PC-3 (cell line): ENCODE results near the gene ALDH16A1. TPM values are rescaled to one million over a fixed set of nuclear protein-coding genes. Genes with fewer than 3 reads are reported as not detected.

Experiments
- ATAC-seq: fragments of 200-7000 bp; cut with Tn5 transposase; 2 replicates; pipeline ENCODE4 v1.9.1; 2020; ENCODE audit warnings: mild to moderate bottlenecking, moderate library complexity
- Bru-seq: library from RNA; stranded (reverse); fragments of 400-500 nt; gene quantifications from one replicate; lab custom pipeline; 2021; lab: Mats Ljungman, UMichigan
- BruChase-seq, 2 experiments: library from RNA; stranded (reverse); fragments of 400-500 nt; gene quantifications; one replicate each; lab custom pipeline; 2021; lab: Mats Ljungman, UMichigan
- BruUV-seq: library from RNA; stranded (reverse); fragments of 400-500 nt; replicated peaks from 2 replicates; lab custom pipeline; 2021; lab: Mats Ljungman, UMichigan
- CTCF ChIA-PET: fragments of 300-600 bp; sonication (Branson Sonifier 250); formaldehyde crosslinking; loops from one replicate; lab custom pipeline; 2022; ENCODE audit warnings: antibody characterized with exemption; lab: Charles Lee
- POLR2A ChIA-PET: fragments of 300-600 bp; sonication (Branson Sonifier 250); formaldehyde crosslinking; loops from one replicate; lab custom pipeline; 2022; ENCODE audit warnings: antibody characterized with exemption; ENCODE audit not compliant: unreplicated experiment; lab: Charles Lee
- DNase-seq: peaks from one replicate; pipeline ENCODE4 v3.0.0-alpha.2; 2015
- H2AFZ ChIP-seq: fragments of 300-600 bp; sonication (generic); 2 replicates; pipeline ENCODE4 v1.6.0; 2016; ENCODE audit warnings: antibody characterized with exemption, low read length
- H3F3A ChIP-seq: fragments of 300-600 bp; sonication (generic); one replicate; pipeline ENCODE4 v1.6.0; 2017; ENCODE audit warnings: antibody characterized with exemption, low read length, control low read depth, mild to moderate bottlenecking; ENCODE audit not compliant: unreplicated experiment
- H3K27ac ChIP-seq: fragments of 300-600 bp; sonication (generic); 2 replicates; pipeline ENCODE4 v1.5.1; 2016; ENCODE audit warnings: mild to moderate bottlenecking, low read length
- H3K27me3 ChIP-seq: fragments of 300-600 bp; sonication (generic); 2 replicates; pipeline ENCODE4 v1.6.1; 2016; ENCODE audit warnings: low read length, mixed read lengths
- H3K36me3 ChIP-seq: fragments of 300-600 bp; sonication (generic); 2 replicates; pipeline ENCODE4 v1.6.1; 2016; ENCODE audit warnings: low read depth, mixed run types, low read length, mixed read lengths
- H3K4me1 ChIP-seq: fragments of 300-600 bp; sonication (generic); 2 replicates; pipeline ENCODE4 v1.5.1; 2016; ENCODE audit warnings: low read length; ENCODE audit not compliant: insufficient read depth
- H3K4me2 ChIP-seq: fragments of 300-600 bp; sonication (generic); 2 replicates; pipeline ENCODE4 v1.6.0; 2016; ENCODE audit warnings: low read length
- H3K4me3 ChIP-seq: fragments of 300-600 bp; sonication (generic); 2 replicates; pipeline ENCODE4 v1.5.1; 2016; ENCODE audit warnings: mild to moderate bottlenecking, low read length, mixed read lengths
- H3K79me2 ChIP-seq: fragments of 300-600 bp; sonication (generic); 2 replicates; pipeline ENCODE4 v1.6.1; 2017; ENCODE audit warnings: low read length, mixed read lengths
- H3K9ac ChIP-seq: fragments of 300-600 bp; sonication (generic); 2 replicates; pipeline ENCODE4 v1.6.0; 2016; ENCODE audit warnings: mild to moderate bottlenecking, low read length
- H3K9me2 ChIP-seq: fragments of 300-600 bp; sonication (generic); replicated peaks from 2 replicates; pipeline ENCODE4 v1.6.1; 2016; ENCODE audit warnings: mixed run types, low read length, mixed read lengths
- H3K9me3 ChIP-seq: fragments of 300-600 bp; sonication (generic); 2 replicates; pipeline ENCODE4 v1.6.1; 2016; ENCODE audit warnings: low read length, mixed read lengths
- H4K20me1 ChIP-seq: fragments of 300-600 bp; sonication (generic); 2 replicates; pipeline ENCODE4 v1.6.1; 2016; ENCODE audit warnings: low read length, mixed read lengths
- CTCF ChIP-seq: fragments of 300-600 bp; sonication (generic); conservative IDR thresholded peaks from 2 replicates; pipeline ENCODE4 v1.5.1; 2017; ENCODE audit warnings: antibody characterized with exemption, low read depth, mild to moderate bottlenecking, low read length
- EZH2 ChIP-seq: fragments of 300-600 bp; sonication (generic); IDR thresholded peaks from one replicate; pipeline ENCODE4 v1.6.1; 2017; ENCODE audit warnings: antibody characterized with exemption, mild to moderate bottlenecking, low read length; ENCODE audit not compliant: unreplicated experiment
- EZH2phosphoT487 ChIP-seq: fragments of 300-600 bp; sonication (generic); IDR thresholded peaks from 2 replicates; pipeline ENCODE4 v1.6.1; 2018; ENCODE audit warnings: mild to moderate bottlenecking, antibody characterized with exemption, low read length, borderline replicate concordance
- intact Hi-C: fragments of 100-400 bp; cut with micrococcal nuclease; formaldehyde crosslinking; loops from 2 replicates; pipeline ENCODE4 v1.9.0; 2023
- long read RNA-seq: library from polyadenylated mRNA; unstranded; transcript quantifications from one replicate; pipeline ENCODE4 v2.0.0, GENCODE V29; 2021; ENCODE audit not compliant: unreplicated experiment
- total RNA-seq: library from RNA; depleted of rRNA; stranded (reverse); fragments of >200 nt; gene quantifications from 2 replicates; pipeline ENCODE4 v1.2.3, GENCODE V29; 2014; rRNA removed

The ALDH16A1 gene
- not detected in 2 replicates for total RNA-seq
- Bru-seq, nascent RNA: percentile 7 among the genes with signal in this experiment
- BruChase-seq, experiment 1, labeled RNA remaining after a 6-hour chase: percentile 12 among the genes with signal in this experiment
- percentile 12 among the genes with signal in this experiment for BruChase-seq, experiment 2, labeled RNA remaining after a 2-hour chase
- long read RNA-seq: 0 reads

GRCh38 chr19:49453013-49453756, at the start of gene ALDH16A1:
Gene ALDH16A1, plus strand, starts transcription at chr19:49453225. Its CDS starts 107 bp downstream, at chr19:49453332.
- BruUV-seq: no TSS peak
- intact Hi-C loops: no loop called here

GRCh38 chr19:49403404-49404187, 49.4 kb upstream of the ALDH16A1 start:
- POLR2A ChIA-PET: interaction anchor here (0.5 kb wide), 1 partner anchor 1890 kb away, joined by 53 read pairs; no protein-coding TSS in a partner anchor
- ATAC-seq (peak; percentile 99), DNase-seq (peak; percentile 89)
- CTCF ChIA-PET: interaction anchor here (0.6 to 1.2 kb wide), 2 partner anchors 12 to 217 kb away, joined by 3 to 5 read pairs; no protein-coding TSS in a partner anchor
- peak overlapping the region; percentile 71 for H3K4me2 ChIP-seq
- BruUV-seq: no TSS peak
- peaks cover 15% of the 10 kb centered on the region for H3K4me1 ChIP-seq
- H3K9me3 ChIP-seq: no peaks in the 10 kb centered on the region
- H4K20me1 ChIP-seq: no peaks in the 10 kb centered on the region
- TF ChIP-seq CTCF (no peak), EZH2phosphoT487 (no peak), EZH2 (no peak)
- intact Hi-C loops: no loop called here
- H3K27me3 ChIP-seq: no peaks in the 10 kb centered on the region
- H3K9ac ChIP-seq: no peak overlapping the region
- peak overlapping the region; percentile 29 for H3K27ac ChIP-seq
- H3F3A ChIP-seq: no peaks in the 10 kb centered on the region
- H3K9me2 ChIP-seq: no peaks in the 10 kb centered on the region
- H3K79me2 ChIP-seq: no peaks in the 10 kb centered on the region
- H2AFZ ChIP-seq: peak overlapping the region; percentile 77
- H3K4me3 ChIP-seq: 0 out of 2 replicates have a peak overlapping the region, but pooled peaks have one; percentile 9
- no peaks in the 10 kb centered on the region for H3K36me3 ChIP-seq

More at GRCh38 chr19:49453013-49453756, at the start of gene ALDH16A1:
- TF ChIP-seq CTCF: no peak
- no peak for TF ChIP-seq EZH2
- Histone ChIP-seq H3K4me2 (no peak within 1 kb of the TSS), H3K79me2 (peaks cover 18% of the 10 kb centered on the region), H3K4me1 (peaks cover 8% of the 10 kb centered on the region; the same call in 1 of the 2 replicates), H3K9me2 (no peaks in the 10 kb centered on the region), H3K9ac (no peak within 1 kb of the TSS), H3K27me3 (no peaks in the 10 kb centered on the region), H2AFZ (peak within 1 kb of the TSS; percentile 55), H3K9me3 (no peaks in the 10 kb centered on the region), H3F3A (no peaks in the 10 kb centered on the region), H3K27ac (no peak within 1 kb of the TSS), H3K36me3 (peaks cover 3% of the 10 kb centered on the region; the same call in 1 of the 2 replicates), H4K20me1 (no peaks in the 10 kb centered on the region), H3K4me3 (no peak within 1 kb of the TSS)
- ChIA-PET POLR2A (no interaction called here), CTCF (no interaction called here)
- ATAC-seq (no peak), DNase-seq (no peak)
